ENCODE measurements around the gene VIPAS39.
A peak's percentile ranks its signal among the peaks of the same experiment; 100 is the strongest.

- TF ChIP-seq CTCF (IDR thresholded peaks at IDR 0.05) (peak in 3 of 4 experiments; percentile 24 to 55 (median 39)), POLR2AphosphoS5 (IDR thresholded peaks at IDR 0.05) (no peak), EP300 (IDR thresholded peaks at IDR 0.05) (no peak)
Observed at GRCh38 chr14:77376771-77377501, 80.5 kb downstream of the VIPAS39 start, which contains the start of the genes SAMD15 and TMED8.

Data from gastroesophageal sphincter (tissue), 3 donors.